IMR-90 (cell line): ENCODE results near the gene DDX10. TPM values are rescaled to one million over a fixed set of nuclear protein-coding genes. Genes with fewer than 3 reads are reported as not detected.

Source experiments
- ATAC-seq: fragments of 200-7000 bp; cut with Tn5 transposase; 2 replicates; pipeline ENCODE4 v1.9.1; 2020; ENCODE audit warnings: low read depth, mild to moderate bottlenecking, moderate library complexity
- BruUV-seq: library from RNA; stranded (reverse); fragments of 400-500 nt; replicated peaks from 2 replicates; lab custom pipeline; 2021; lab: Mats Ljungman, UMichigan
- CTCF ChIA-PET: fragments of 300-600 bp; formaldehyde crosslinking; extraction: SDS; loops from one replicate; lab custom pipeline; 2021; ENCODE audit warnings: antibody characterized with exemption; lab: Yijun Ruan, JAX
- POLR2A ChIA-PET: fragments of 300-600 bp; sonication (Branson Sonifier 250); formaldehyde crosslinking; loops from one replicate; lab custom pipeline; 2022; ENCODE audit warnings: antibody characterized with exemption; ENCODE audit not compliant: unreplicated experiment; lab: Charles Lee
- DNase-seq: peaks from one replicate; pipeline ENCODE4 v3.0.0; 2013
- H2AFZ ChIP-seq: replicated peaks from 2 replicates; pipeline ENCODE3; 2013; ENCODE audit warnings: low read length, mild to moderate bottlenecking; ENCODE audit not compliant: poor library complexity
- H2AK5ac ChIP-seq: 2 replicates; pipeline ENCODE4 v1.6.1; 2013; ENCODE audit warnings: low read depth, low read length, inconsistent platforms
- H2AK9ac ChIP-seq: replicated peaks from 2 replicates; pipeline ENCODE3; 2013; ENCODE audit warnings: mild to moderate bottlenecking, low read depth, low read length, moderate library complexity; ENCODE audit not compliant: poor library complexity
- H2BK120ac ChIP-seq: 2 replicates; pipeline ENCODE4 v1.6.1; 2013; ENCODE audit warnings: low read depth, low read length, inconsistent platforms
- H2BK15ac ChIP-seq: 3 replicates; pipeline ENCODE4 v1.6.1; 2013; ENCODE audit warnings: low read depth, low read length, inconsistent platforms
- H2BK20ac ChIP-seq: 2 replicates; pipeline ENCODE4 v1.6.1; 2013; ENCODE audit warnings: low read depth, mild to moderate bottlenecking, inconsistent platforms, low read length, moderate library complexity
- H2BK5ac ChIP-seq: 2 replicates; pipeline ENCODE4 v1.6.1; 2013; ENCODE audit warnings: mild to moderate bottlenecking, low read depth, low read length, inconsistent platforms; ENCODE audit not compliant: poor library complexity, severe bottlenecking
- H3K14ac ChIP-seq: replicated peaks from 2 replicates; pipeline ENCODE4 v1.6.1; 2013; ENCODE audit warnings: low read depth, low read length, inconsistent platforms
- H3K18ac ChIP-seq: 2 replicates; pipeline ENCODE4 v1.6.1; 2013; ENCODE audit warnings: low read depth, low read length, control low read depth
- H3K23ac ChIP-seq: 2 replicates; pipeline ENCODE4 v1.6.1; 2013; ENCODE audit warnings: low read depth, low read length, inconsistent platforms
- H3K27ac ChIP-seq: 2 replicates; pipeline ENCODE4 v1.5.1; 2013; ENCODE audit warnings: mild to moderate bottlenecking, control low read depth, low read length; ENCODE audit not compliant: insufficient read depth
- H3K27me3 ChIP-seq: 2 replicates; pipeline ENCODE4 v1.6.1; 2013; ENCODE audit warnings: low read length; ENCODE audit not compliant: control insufficient read depth, insufficient read depth
- H3K36me3 ChIP-seq: 2 replicates; pipeline ENCODE4 v1.6.1; 2013; ENCODE audit warnings: low read length, mixed read lengths; ENCODE audit not compliant: control insufficient read depth, insufficient read depth
- H3K4ac ChIP-seq: 2 replicates; pipeline ENCODE4 v1.6.1; 2013; ENCODE audit warnings: low read depth, low read length, inconsistent platforms
- H3K4me1 ChIP-seq: 2 replicates; pipeline ENCODE4 v1.6.1; 2013; ENCODE audit warnings: low read length, mixed read lengths; ENCODE audit not compliant: control insufficient read depth, insufficient read depth
- H3K4me2 ChIP-seq: 2 replicates; pipeline ENCODE4 v1.6.1; 2013; ENCODE audit warnings: low read depth, mild to moderate bottlenecking, control low read depth, low read length, moderate library complexity
- H3K4me3 ChIP-seq: 2 replicates; pipeline ENCODE4 v1.5.1; 2013; ENCODE audit warnings: low read depth, mild to moderate bottlenecking, control low read depth, low read length, moderate library complexity; ENCODE audit not compliant: insufficient read depth
- H3K56ac ChIP-seq: 2 replicates; pipeline ENCODE4 v1.6.1; 2013; ENCODE audit warnings: low read length, inconsistent platforms; ENCODE audit not compliant: insufficient read depth; ENCODE audit errors: extremely low read depth
- H3K79me1 ChIP-seq, 2 experiments: 2 replicates each; pipeline ENCODE4 v1.6.1; 2013; ENCODE audit warnings: low read length in 2 of 2, inconsistent platforms in 1 of 2, low read depth in 1 of 2
- H3K9ac ChIP-seq: 2 replicates; pipeline ENCODE4 v1.6.1; 2013; ENCODE audit warnings: low read depth, low read length, control low read depth
- H3K9me1 ChIP-seq: 2 replicates; pipeline ENCODE4 v1.6.1; 2013; ENCODE audit warnings: low read length, inconsistent platforms; ENCODE audit not compliant: insufficient read depth
- H3K9me3 ChIP-seq: 2 replicates; pipeline ENCODE4 v1.6.1; 2013; ENCODE audit warnings: low read length; ENCODE audit not compliant: control insufficient read depth, insufficient read depth
- H4K20me1 ChIP-seq: 2 replicates; pipeline ENCODE4 v1.6.1; 2013; ENCODE audit warnings: low read length, inconsistent platforms; ENCODE audit not compliant: insufficient read depth
- H4K5ac ChIP-seq: 2 replicates; pipeline ENCODE4 v1.6.1; 2013; ENCODE audit warnings: mild to moderate bottlenecking, low read depth, low read length, control low read depth
- H4K8ac ChIP-seq, 2 experiments: 2 replicates each; pipeline ENCODE4 v1.6.1; 2013; ENCODE audit warnings: low read depth in 2 of 2, low read length in 2 of 2, control low read depth in 1 of 2, inconsistent platforms in 1 of 2
- H4K91ac ChIP-seq: 2 replicates; pipeline ENCODE4 v1.6.1; 2013; ENCODE audit warnings: low read depth, low read length, inconsistent platforms; ENCODE audit not compliant: insufficient read depth
- BHLHE40 ChIP-seq: fragments of 150-350 bp; IDR thresholded peaks from 2 replicates; pipeline ENCODE4 v1.6.1; 2016; ENCODE audit warnings: mild to moderate bottlenecking, low read depth, low read length
- CEBPB ChIP-seq: IDR thresholded peaks from 2 replicates; pipeline ENCODE4 v1.6.1; 2012; ENCODE audit warnings: low read depth, low read length, improper control_type of control experiment
- CHD1 ChIP-seq: IDR thresholded peaks from 2 replicates; pipeline ENCODE4 v1.6.1; 2012; ENCODE audit warnings: low read depth, low read length, improper control_type of control experiment
- FOS ChIP-seq: fragments of 150-350 bp; IDR thresholded peaks from 2 replicates; pipeline ENCODE4 v1.6.1; 2016; ENCODE audit warnings: low read depth, low read length
- MAFK ChIP-seq: IDR thresholded peaks from 2 replicates; pipeline ENCODE4 v1.6.1; 2012; ENCODE audit warnings: low read depth, low read length, improper control_type of control experiment
- MAZ ChIP-seq: IDR thresholded peaks from 2 replicates; pipeline ENCODE4 v1.6.1; 2012; ENCODE audit warnings: low read depth, mild to moderate bottlenecking, low read length, improper control_type of control experiment, moderate library complexity, borderline replicate concordance
- MXI1 ChIP-seq: IDR thresholded peaks from 2 replicates; pipeline ENCODE4 v1.6.1; 2012; ENCODE audit warnings: low read depth, mild to moderate bottlenecking, low read length, moderate library complexity, borderline replicate concordance
- NFE2L2 ChIP-seq: fragments of 150-350 bp; IDR thresholded peaks from 2 replicates; pipeline ENCODE4 v1.6.1; 2016; ENCODE audit warnings: low read depth, mild to moderate bottlenecking, low read length
- POLR2A ChIP-seq: IDR thresholded peaks from 2 replicates; pipeline ENCODE4 v1.6.1; 2012; ENCODE audit warnings: mild to moderate bottlenecking, low read depth, low read length
- RAD21 ChIP-seq: IDR thresholded peaks from 2 replicates; pipeline ENCODE4 v1.6.1; 2012; ENCODE audit warnings: low read length, improper control_type of control experiment
- RCOR1 ChIP-seq: IDR thresholded peaks from 2 replicates; pipeline ENCODE4 v1.6.1; 2012; ENCODE audit warnings: mild to moderate bottlenecking, low read length, improper control_type of control experiment; ENCODE audit not compliant: insufficient replicate concordance
- RFX5 ChIP-seq: IDR thresholded peaks from 2 replicates; pipeline ENCODE4 v1.8.0; 2012; ENCODE audit warnings: low read depth, mild to moderate bottlenecking, low read length, moderate library complexity
- SMC3 ChIP-seq: fragments of 150-350 bp; IDR thresholded peaks from 2 replicates; pipeline ENCODE4 v1.6.1; 2016; ENCODE audit warnings: low read depth, mild to moderate bottlenecking, antibody characterized with exemption, low read length, moderate library complexity
- WGBS, 2 experiments: methylation state at CpG; one replicate each; pipeline versions ENCODE4 v1.1.5 to v1.1.7; 2013; ENCODE audit warnings: missing lambda C conversion rate in 2 of 2; ENCODE audit not compliant: insufficient read length in 1 of 2; ENCODE audit errors: extremely low coverage in 2 of 2; 5-methylcytosine and 5-hydroxymethylcytosine counted together
- dilution Hi-C: fragments of 300-500 bp; cut with HindIII; formaldehyde crosslinking; loops from one replicate; pipeline ENCODE4 v1.14.3; 2018; ENCODE audit warnings: low sequenced_read_pairs; ENCODE audit not compliant: unreplicated experiment
- in situ Hi-C: fragments of 300-500 bp; cut with MboI; formaldehyde crosslinking; loops from 3 replicates; pipeline ENCODE4 v1.14.3; 2019; ENCODE audit warnings: low sequenced_read_pairs, inconsistent platforms, mixed read lengths
- intact Hi-C: fragments of 100-400 bp; cut with micrococcal nuclease; formaldehyde crosslinking; loops from 2 replicates; pipeline ENCODE4 v1.10.0; 2022
- polyA plus RNA-seq, 3 experiments: library from polyadenylated mRNA; depleted of rRNA; stranded (reverse); fragments of >200 nt; gene quantifications; 2 replicates each; pipeline ENCODE4 v1.2.3, GENCODE V29; 2012; ENCODE audit warnings: low replicate concordance in 1 of 3
- total RNA-seq: library from RNA; depleted of rRNA; stranded (reverse); fragments of >200 nt; gene quantifications from 2 replicates; pipeline ENCODE4 v1.2.3, GENCODE V29; 2012
- TF ChIP-seq, protein P1 (sequence below): fragments of 150-350 bp; IDR thresholded peaks from 2 replicates; pipeline ENCODE4 v1.6.1; 2016; ENCODE audit warnings: low read depth, mild to moderate bottlenecking, low read length, moderate library complexity, borderline replicate concordance
- TF ChIP-seq, protein P2 (sequence below): conservative IDR thresholded peaks from 2 replicates; pipeline ENCODE4 v1.5.1; 2012; ENCODE audit warnings: mild to moderate bottlenecking, low read depth, low read length, improper control_type of control experiment
- TF ChIP-seq, protein P3 (sequence below): fragments of 150-350 bp; IDR thresholded peaks from 2 replicates; pipeline ENCODE4 v1.6.1; 2017; ENCODE audit warnings: mild to moderate bottlenecking, antibody characterized with exemption, low read length, low read depth

DDX10 gene
- total and polyA plus RNA-seq, 2 of the 4 experiments (the other 2 are of a cell fraction): 20.0 to 31.9 TPM

DNA sequence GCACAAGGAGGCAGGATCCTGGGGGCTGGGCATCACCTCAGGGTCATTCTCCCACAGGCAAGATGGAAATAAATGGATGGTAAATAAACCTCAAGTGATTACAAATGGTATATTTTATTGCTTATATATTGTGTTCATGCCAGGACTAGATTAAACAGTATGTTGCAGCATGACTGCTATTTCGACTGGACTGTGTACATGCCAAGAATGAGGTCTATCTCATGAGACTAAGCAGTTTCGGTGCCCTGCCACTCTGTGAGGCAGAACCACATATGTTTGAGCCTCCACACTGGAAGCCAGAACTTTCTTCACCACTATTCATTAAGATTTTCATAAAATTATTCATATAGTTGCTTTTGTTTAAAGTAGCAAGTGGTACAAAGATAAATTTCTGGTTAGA lies 140.2 kb downstream of the DDX10 start:
- H3K36me3 ChIP-seq: no peaks in the 10 kb centered on the region
- in situ Hi-C loops (no loop called here), intact Hi-C loops (no loop called here), dilution Hi-C loops (no loop called here)
- H2AK5ac ChIP-seq: no peak overlapping the region
- DNase-seq (no peak), ATAC-seq (no peak)
- H4K5ac ChIP-seq: no peak overlapping the region
- no peak overlapping the region for H3K18ac ChIP-seq
- H2BK15ac ChIP-seq: no peak overlapping the region
- no peaks in the 10 kb centered on the region for H3K9me1 ChIP-seq
- CTCF ChIA-PET: interaction anchor here (0.6 kb wide), 1 partner anchor 106 kb away, joined by 7 read pairs; no protein-coding TSS in a partner anchor
- H2AK9ac ChIP-seq: no peak overlapping the region
- no CpG with 5 or more reads among the region's 2 CpGs for WGBS, 2 experiments
- H3K79me1 ChIP-seq: peaks cover 10 to 25% of the 10 kb centered on the region in 2 experiments
- H3K14ac ChIP-seq: no peak overlapping the region
- H2BK20ac ChIP-seq: no peak overlapping the region
- no peak overlapping the region for H3K4ac ChIP-seq
- no peak overlapping the region for H3K4me3 ChIP-seq
- H3K9me3 ChIP-seq: no peaks in the 10 kb centered on the region
- no peak overlapping the region for H4K91ac ChIP-seq
- no peak overlapping the region for H2BK5ac ChIP-seq
- POLR2A ChIA-PET: no interaction called here
- H3K56ac ChIP-seq: no peak overlapping the region
- no peak overlapping the region for H3K23ac ChIP-seq
- no peak overlapping the region for H3K27ac ChIP-seq
- H3K9ac ChIP-seq: no peak overlapping the region
- H2BK120ac ChIP-seq: no peak overlapping the region
- TF ChIP-seq MAZ (no peak), RAD21 (no peak), CHD1 (no peak), SMC3 (no peak), POLR2A (no peak), MAFK (no peak), CEBPB (no peak), FOS (no peak), RFX5 (no peak), RCOR1 (no peak), BHLHE40 (no peak), NFE2L2 (no peak), MXI1 (no peak)
- TF ChIP-seq, protein P1, sequence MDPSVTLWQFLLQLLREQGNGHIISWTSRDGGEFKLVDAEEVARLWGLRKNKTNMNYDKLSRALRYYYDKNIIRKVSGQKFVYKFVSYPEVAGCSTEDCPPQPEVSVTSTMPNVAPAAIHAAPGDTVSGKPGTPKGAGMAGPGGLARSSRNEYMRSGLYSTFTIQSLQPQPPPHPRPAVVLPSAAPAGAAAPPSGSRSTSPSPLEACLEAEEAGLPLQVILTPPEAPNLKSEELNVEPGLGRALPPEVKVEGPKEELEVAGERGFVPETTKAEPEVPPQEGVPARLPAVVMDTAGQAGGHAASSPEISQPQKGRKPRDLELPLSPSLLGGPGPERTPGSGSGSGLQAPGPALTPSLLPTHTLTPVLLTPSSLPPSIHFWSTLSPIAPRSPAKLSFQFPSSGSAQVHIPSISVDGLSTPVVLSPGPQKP: no peak
- TF ChIP-seq, protein P2, sequence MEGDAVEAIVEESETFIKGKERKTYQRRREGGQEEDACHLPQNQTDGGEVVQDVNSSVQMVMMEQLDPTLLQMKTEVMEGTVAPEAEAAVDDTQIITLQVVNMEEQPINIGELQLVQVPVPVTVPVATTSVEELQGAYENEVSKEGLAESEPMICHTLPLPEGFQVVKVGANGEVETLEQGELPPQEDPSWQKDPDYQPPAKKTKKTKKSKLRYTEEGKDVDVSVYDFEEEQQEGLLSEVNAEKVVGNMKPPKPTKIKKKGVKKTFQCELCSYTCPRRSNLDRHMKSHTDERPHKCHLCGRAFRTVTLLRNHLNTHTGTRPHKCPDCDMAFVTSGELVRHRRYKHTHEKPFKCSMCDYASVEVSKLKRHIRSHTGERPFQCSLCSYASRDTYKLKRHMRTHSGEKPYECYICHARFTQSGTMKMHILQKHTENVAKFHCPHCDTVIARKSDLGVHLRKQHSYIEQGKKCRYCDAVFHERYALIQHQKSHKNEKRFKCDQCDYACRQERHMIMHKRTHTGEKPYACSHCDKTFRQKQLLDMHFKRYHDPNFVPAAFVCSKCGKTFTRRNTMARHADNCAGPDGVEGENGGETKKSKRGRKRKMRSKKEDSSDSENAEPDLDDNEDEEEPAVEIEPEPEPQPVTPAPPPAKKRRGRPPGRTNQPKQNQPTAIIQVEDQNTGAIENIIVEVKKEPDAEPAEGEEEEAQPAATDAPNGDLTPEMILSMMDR: no peak
- TF ChIP-seq, protein P3, sequence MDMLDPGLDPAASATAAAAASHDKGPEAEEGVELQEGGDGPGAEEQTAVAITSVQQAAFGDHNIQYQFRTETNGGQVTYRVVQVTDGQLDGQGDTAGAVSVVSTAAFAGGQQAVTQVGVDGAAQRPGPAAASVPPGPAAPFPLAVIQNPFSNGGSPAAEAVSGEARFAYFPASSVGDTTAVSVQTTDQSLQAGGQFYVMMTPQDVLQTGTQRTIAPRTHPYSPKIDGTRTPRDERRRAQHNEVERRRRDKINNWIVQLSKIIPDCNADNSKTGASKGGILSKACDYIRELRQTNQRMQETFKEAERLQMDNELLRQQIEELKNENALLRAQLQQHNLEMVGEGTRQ: no peak
- H3K4me2 ChIP-seq: no peak overlapping the region
- H3K4me1 ChIP-seq: peaks cover 9% of the 10 kb centered on the region
- no TSS peak for BruUV-seq
- H2AFZ ChIP-seq: no peak overlapping the region
- H4K8ac ChIP-seq: no peak overlapping the region
- no peaks in the 10 kb centered on the region for H3K27me3 ChIP-seq
- H4K20me1 ChIP-seq: no peaks in the 10 kb centered on the region
